ENCODE results near the gene ESCO1. TPM values are rescaled to one million over a fixed set of nuclear protein-coding genes. Genes with fewer than 3 reads are reported as not detected.
A peak's percentile ranks its signal among the peaks of the same experiment; 100 is the strongest.
"Not testable (repeated sequence)": the region's sequence is repeated elsewhere in the genome, so short reads cannot be mapped to it uniquely, and the experiment has no call there.

Gene ESCO1
- 10 to 100 TPM in 1 of 6 donors, 1 to 10 TPM in 5; 5.3 to 10.5 (median 5.8) TPM for total RNA-seq
- 1 to 10 TPM; 6.8 to 8.1 TPM for polyA plus RNA-seq

- DNase-seq (peak; percentile 91 to 98 (median 96)), FAIRE-seq (no peak), ATAC-seq (peak; percentile 86 to 94 (median 93))
- peak; percentile 95 to 98 (median 96) for TF ChIP-seq CTCF (IDR thresholded peaks at IDR 0.05)
- H3K36me3 ChIP-seq, result no peaks in the 10 kb centered on the region
- peak within 1 kb of the TSS; percentile 76 to 95 (median 84) for H3K4me3 ChIP-seq
- peak within 1 kb of the TSS; percentile 92 to 98 (median 97) for H3K27ac ChIP-seq
- intact Hi-C loops (cut with DNase I), result loop anchor here in 1 of 3 donors (10.0 kb wide), 1 partner anchor 86 kb away; no protein-coding TSS in a partner anchor
- 6 to 8% methylated on average over 60 to 74 of the region's 74 CpGs for WGBS, 2 donors
- no peaks in the 10 kb centered on the region for H3K9me3 ChIP-seq
- H3K4me1 ChIP-seq, result peaks cover 0 to 21% (median 5%) of the 10 kb centered on the region in 3 donors
- H3K27me3 ChIP-seq, result no peaks in the 10 kb centered on the region
These were observed at the start of gene ESCO1 for GRCh38 chr18:21600526-21601410. Gene ESCO1, minus strand, starts transcription at chr18:21600704. Its CDS starts 25,861 bp downstream, at chr18:21574843.

- not testable (repeated sequence) for H3K27me3 ChIP-seq, H3K4me3 ChIP-seq, H3K27ac ChIP-seq, FAIRE-seq, H3K9me3 ChIP-seq, H3K4me1 ChIP-seq, H3K36me3 ChIP-seq, DNase-seq, ATAC-seq
- intact Hi-C loops (cut with DNase I), result loop anchor here in 1 of 3 donors (10.0 kb wide), 1 partner anchor 56 kb away; no protein-coding TSS in a partner anchor
- WGBS, 2 donors, result 96 to 98% methylated on average over 5 of the region's 5 CpGs
These were observed 39.9 kb upstream of the ESCO1 start for GRCh38 chr18:21640375-21640774.

- no peak for TF ChIP-seq CTCF (IDR thresholded peaks at IDR 0.05)
- FAIRE-seq (no peak), ATAC-seq (no peak), DNase-seq (no peak)
- H3K27me3 ChIP-seq, result no peaks in the 10 kb centered on the region
- no peaks in the 10 kb centered on the region for H3K36me3 ChIP-seq
- intact Hi-C loops (cut with DNase I), result no loop called here
- no peak overlapping the region for H3K4me3 ChIP-seq
- H3K9me3 ChIP-seq, result no peaks in the 10 kb centered on the region
- H3K4me1 ChIP-seq, result no peaks in the 10 kb centered on the region
- H3K27ac ChIP-seq, result no peak overlapping the region
- 83 to 94% methylated on average over 3 of the region's 3 CpGs for WGBS, 2 donors
These were observed 38.3 kb upstream of the ESCO1 start for GRCh38 chr18:21638822-21639221.

GRCh38 chr18:21636769-21637168 is 36.3 kb upstream of the ESCO1 start:
- no peaks in the 10 kb centered on the region for H3K4me1 ChIP-seq
- no peaks in the 10 kb centered on the region for H3K9me3 ChIP-seq
- intact Hi-C loops (cut with DNase I), result no loop called here
- WGBS, 2 donors, result 93 to 96% methylated on average over 13 of the region's 13 CpGs
- H3K27me3 ChIP-seq, result no peaks in the 10 kb centered on the region
- no peak overlapping the region for H3K27ac ChIP-seq
- no peak for FAIRE-seq
- DNase-seq, result no peak
- TF ChIP-seq CTCF (IDR thresholded peaks at IDR 0.05), result no peak
- peaks cover 0 to 2% (median 1%) of the 10 kb centered on the region in 3 donors for H3K36me3 ChIP-seq
- no peak for ATAC-seq
- no peak overlapping the region for H3K4me3 ChIP-seq

- intact Hi-C loops (cut with DNase I), result no loop called here
- ATAC-seq (no peak), DNase-seq (no peak), FAIRE-seq (no peak)
- no peaks in the 10 kb centered on the region for H3K9me3 ChIP-seq
- H3K36me3 ChIP-seq, result peaks cover 0 to 13% (median 3%) of the 10 kb centered on the region in 3 donors
- no peak overlapping the region for H3K4me3 ChIP-seq
- no peaks in the 10 kb centered on the region for H3K4me1 ChIP-seq
- H3K27ac ChIP-seq, result no peak overlapping the region
- H3K27me3 ChIP-seq, result no peaks in the 10 kb centered on the region
- no peak for TF ChIP-seq CTCF (IDR thresholded peaks at IDR 0.05)
- 93 to 94% methylated on average over 4 of the region's 4 CpGs for WGBS, 2 donors
These were observed 34.2 kb upstream of the ESCO1 start for GRCh38 chr18:21634588-21635199.

Data from pancreas (tissue), 10 donors.